ENCODE measurements around the gene GRM2.
A peak's percentile ranks its signal among the peaks of the same experiment; 100 is the strongest.

GRM2 gene

DNA sequence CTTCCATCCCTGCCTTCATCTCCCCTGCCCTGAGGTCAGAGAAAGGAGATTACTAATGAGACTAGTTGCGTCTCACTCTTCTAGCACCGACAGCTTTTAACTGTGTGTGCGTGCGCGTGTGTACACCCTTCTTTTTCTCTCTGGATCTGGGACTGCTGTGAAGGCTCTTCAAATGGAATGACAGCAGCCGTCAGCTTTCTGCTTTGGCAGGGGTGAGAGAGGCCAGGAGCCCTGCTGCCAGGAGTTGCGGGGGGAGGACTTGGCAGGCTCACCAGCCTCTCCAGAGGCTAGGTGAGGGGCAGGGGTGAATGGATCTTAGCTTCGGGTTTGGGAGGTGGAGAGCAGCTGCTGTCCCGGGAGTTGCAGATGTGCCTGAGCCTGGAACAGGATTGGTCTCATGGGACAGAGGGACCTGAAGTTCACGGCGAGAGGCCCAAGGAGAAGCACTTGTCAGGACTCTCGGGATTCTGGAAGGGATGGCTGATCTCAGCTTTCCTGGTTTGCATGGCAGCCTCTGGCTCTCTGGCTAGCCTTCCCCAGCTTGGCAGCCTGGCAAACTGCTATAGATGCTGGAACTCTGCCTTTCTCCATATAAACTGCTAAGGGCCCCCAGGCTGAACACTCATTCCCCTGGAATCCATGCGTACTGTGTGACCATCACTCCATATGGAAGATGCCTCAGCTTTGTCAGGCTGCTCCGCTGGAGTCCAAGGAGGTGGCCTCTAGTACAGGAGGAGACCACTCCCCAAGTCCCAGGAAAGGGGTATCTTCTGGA, 19.2 kb upstream of the GRM2 start:
- Histone ChIP-seq H3K27me3 (ENCODE audit: control insufficient read depth in 1 of 2, insufficient read depth in 2 of 2, low read length in 2 of 2) (no peaks in the 10 kb centered on the region), H3K9me3 (ENCODE audit: control insufficient read depth in 1 of 2, low read length in 2 of 2) (no peaks in the 10 kb centered on the region), H3K27ac (ENCODE audit: low read depth, low read length) (peak overlapping the region; percentile 28), H3K9ac (ENCODE audit: low read depth in 1 of 2, low read length in 2 of 2) (no peak overlapping the region), H3K4me1 (ENCODE audit: control insufficient read depth in 1 of 2, insufficient read depth in 2 of 2, low read length in 2 of 2) (peaks cover 9 to 12% of the 10 kb centered on the region in 2 donors), H3K4me3 (ENCODE audit: low read depth in 1 of 2, low read length in 2 of 2) (no peak overlapping the region), H3K36me3 (ENCODE audit: control insufficient read depth in 1 of 2, insufficient read depth in 2 of 2, low read length in 2 of 2) (peaks cover 28 to 79% of the 10 kb centered on the region in 2 donors)

DNA sequence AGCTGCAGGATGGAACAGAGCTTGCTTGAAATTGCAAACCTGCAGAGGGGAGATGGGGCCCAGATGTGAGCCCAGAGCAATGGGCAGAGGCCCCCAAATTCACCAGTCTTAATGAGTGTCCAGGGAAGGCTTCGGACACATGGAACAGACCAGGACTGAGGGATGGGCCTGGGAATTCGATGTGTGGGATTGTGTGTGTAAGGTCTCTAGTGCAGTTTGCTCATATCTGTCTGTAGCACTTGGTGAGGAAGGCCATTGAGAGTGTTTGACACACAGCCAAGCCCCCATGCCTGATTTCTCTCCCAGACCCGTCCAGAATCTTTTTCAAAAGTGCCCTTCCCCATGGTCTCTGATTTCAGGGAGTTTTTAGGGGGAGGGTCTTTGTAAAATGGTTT, 18.7 kb upstream of the GRM2 start:
- Histone ChIP-seq H3K4me3 (ENCODE audit: low read depth in 1 of 2, low read length in 2 of 2) (no peak overlapping the region), H3K9me3 (ENCODE audit: control insufficient read depth in 1 of 2, low read length in 2 of 2) (no peaks in the 10 kb centered on the region), H3K4me1 (ENCODE audit: control insufficient read depth in 1 of 2, insufficient read depth in 2 of 2, low read length in 2 of 2) (peaks cover 9 to 12% of the 10 kb centered on the region in 2 donors), H3K27ac (ENCODE audit: low read depth, low read length) (no peak overlapping the region), H3K36me3 (ENCODE audit: control insufficient read depth in 1 of 2, insufficient read depth in 2 of 2, low read length in 2 of 2) (peaks cover 26 to 81% of the 10 kb centered on the region in 2 donors), H3K27me3 (ENCODE audit: control insufficient read depth in 1 of 2, insufficient read depth in 2 of 2, low read length in 2 of 2) (no peaks in the 10 kb centered on the region), H3K9ac (ENCODE audit: low read depth in 1 of 2, low read length in 2 of 2) (no peak overlapping the region)

DNA sequence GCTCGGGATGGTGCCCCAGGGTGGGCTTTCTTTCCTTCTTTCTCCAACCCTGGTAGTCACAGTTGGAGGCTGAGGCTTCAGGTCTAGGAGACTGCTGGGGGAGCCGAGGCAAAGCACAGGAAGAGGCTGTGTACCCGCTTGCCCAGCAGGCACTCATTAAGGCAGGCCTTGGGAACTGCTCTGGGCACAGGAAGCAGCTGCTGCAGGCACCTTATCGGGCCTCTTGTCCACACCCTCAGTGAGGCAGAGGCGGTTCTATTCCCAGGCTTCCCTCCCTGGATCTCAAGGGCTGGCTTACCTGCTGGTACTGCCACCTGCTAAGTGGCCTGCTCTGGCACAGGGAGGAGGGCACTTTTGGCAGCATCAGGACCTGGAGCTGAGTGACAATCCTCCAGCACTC, 15.8 kb upstream of the GRM2 start:
- Histone ChIP-seq H3K9me3 (ENCODE audit: control insufficient read depth in 1 of 2, low read length in 2 of 2) (no peaks in the 10 kb centered on the region), H3K4me3 (ENCODE audit: low read depth in 1 of 2, low read length in 2 of 2) (no peak overlapping the region), H3K36me3 (ENCODE audit: control insufficient read depth in 1 of 2, insufficient read depth in 2 of 2, low read length in 2 of 2) (peaks cover 15 to 68% of the 10 kb centered on the region in 2 donors), H3K27me3 (ENCODE audit: control insufficient read depth in 1 of 2, insufficient read depth in 2 of 2, low read length in 2 of 2) (no peaks in the 10 kb centered on the region), H3K4me1 (ENCODE audit: control insufficient read depth in 1 of 2, insufficient read depth in 2 of 2, low read length in 2 of 2) (peaks cover 9 to 10% of the 10 kb centered on the region in 2 donors), H3K9ac (ENCODE audit: low read depth in 1 of 2, low read length in 2 of 2) (no peak overlapping the region), H3K27ac (ENCODE audit: low read depth, low read length) (no peak overlapping the region)

DNA sequence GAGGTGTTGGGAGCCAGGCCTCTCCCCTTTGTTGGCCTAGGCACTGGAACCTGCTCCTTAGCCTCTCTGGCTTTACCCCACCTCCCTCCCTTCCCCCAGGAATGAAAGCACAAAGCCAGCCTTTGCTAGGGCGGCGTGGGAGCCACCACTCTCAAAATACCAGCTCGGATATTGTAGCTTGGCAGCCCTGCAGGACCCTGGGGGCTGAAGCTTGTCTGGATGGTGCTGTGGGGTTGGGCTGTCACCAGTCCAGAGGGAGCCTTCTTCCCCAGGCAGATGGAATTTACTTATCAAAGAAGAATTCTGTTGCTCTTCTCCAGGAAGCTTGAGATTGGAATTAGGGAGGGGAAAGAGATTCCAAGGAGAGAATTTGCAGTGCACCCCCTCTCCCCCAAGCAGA, 14.9 kb upstream of the GRM2 start:
- Histone ChIP-seq H3K4me1 (ENCODE audit: control insufficient read depth in 1 of 2, insufficient read depth in 2 of 2, low read length in 2 of 2) (peaks cover 0 to 4% of the 10 kb centered on the region in 2 donors), H3K36me3 (ENCODE audit: control insufficient read depth in 1 of 2, insufficient read depth in 2 of 2, low read length in 2 of 2) (peaks cover 23 to 70% of the 10 kb centered on the region in 2 donors)

DNA sequence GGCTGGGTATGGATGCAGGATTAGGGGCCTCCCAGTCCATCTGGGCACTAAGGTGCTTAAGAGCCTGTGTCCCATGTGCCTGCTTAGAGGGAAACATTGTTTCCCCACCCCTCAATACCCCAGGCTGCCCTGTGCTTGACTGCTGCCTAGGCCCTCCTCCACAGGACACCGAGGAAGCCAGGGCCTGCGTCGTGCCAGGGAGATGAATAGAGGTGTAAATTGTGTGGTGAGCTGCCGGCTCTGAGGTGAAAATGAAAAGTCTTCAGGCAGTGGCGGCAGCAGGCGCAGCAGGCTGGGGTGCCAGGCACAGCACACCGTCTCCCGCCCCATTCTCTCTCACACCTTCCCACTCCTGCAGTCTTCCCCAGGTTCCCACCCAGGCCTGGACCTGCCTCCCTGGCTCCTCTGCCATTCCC, 13.9 kb upstream of the GRM2 start:
- no peak overlapping the region for H3K4me3 ChIP-seq (ENCODE audit: low read depth in 1 of 2, low read length in 2 of 2)
- no peak overlapping the region for H3K9ac ChIP-seq (ENCODE audit: low read depth in 1 of 2, low read length in 2 of 2)
- no peaks in the 10 kb centered on the region for H3K4me1 ChIP-seq (ENCODE audit: control insufficient read depth in 1 of 2, insufficient read depth in 2 of 2, low read length in 2 of 2)
- no peaks in the 10 kb centered on the region for H3K9me3 ChIP-seq (ENCODE audit: control insufficient read depth in 1 of 2, low read length in 2 of 2)
- H3K27ac ChIP-seq (ENCODE audit: low read depth, low read length) = no peak overlapping the region
- H3K27me3 ChIP-seq (ENCODE audit: control insufficient read depth in 1 of 2, insufficient read depth in 2 of 2, low read length in 2 of 2) = no peaks in the 10 kb centered on the region
- H3K36me3 ChIP-seq (ENCODE audit: control insufficient read depth in 1 of 2, insufficient read depth in 2 of 2, low read length in 2 of 2) = peaks cover 22 to 73% of the 10 kb centered on the region in 2 donors

More for the DNA sequence above, 14.9 kb upstream of the GRM2 start:
- Histone ChIP-seq H3K9me3 (ENCODE audit: control insufficient read depth in 1 of 2, low read length in 2 of 2) (no peaks in the 10 kb centered on the region), H3K4me3 (ENCODE audit: low read depth in 1 of 2, low read length in 2 of 2) (no peak overlapping the region), H3K9ac (ENCODE audit: low read depth in 1 of 2, low read length in 2 of 2) (no peak overlapping the region), H3K27ac (ENCODE audit: low read depth, low read length) (no peak overlapping the region), H3K27me3 (ENCODE audit: control insufficient read depth in 1 of 2, insufficient read depth in 2 of 2, low read length in 2 of 2) (no peaks in the 10 kb centered on the region)

DNA sequence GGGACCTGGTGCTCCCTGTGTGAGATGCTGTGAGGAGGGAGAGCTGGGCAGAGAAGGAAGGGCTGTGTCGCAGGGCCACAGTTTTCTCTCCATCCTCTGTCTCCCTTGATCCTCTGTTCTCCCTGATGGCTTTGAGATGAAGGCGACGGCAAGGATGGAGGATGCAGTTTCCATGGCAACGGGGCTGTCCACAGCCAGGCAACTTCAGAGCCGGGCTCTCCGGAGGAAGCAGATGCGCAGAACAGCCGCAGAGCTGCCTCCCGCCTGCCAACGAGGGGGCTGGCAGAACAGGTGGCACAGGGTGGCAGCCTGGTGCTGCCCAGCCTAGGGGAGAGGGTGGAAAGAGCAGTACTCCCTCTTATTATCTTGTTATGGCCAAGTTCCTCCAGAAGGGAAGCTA, 9.9 kb upstream of the GRM2 start:
- no peaks in the 10 kb centered on the region for H3K4me1 ChIP-seq (ENCODE audit: control insufficient read depth in 1 of 2, insufficient read depth in 2 of 2, low read length in 2 of 2)
- H3K36me3 ChIP-seq (ENCODE audit: control insufficient read depth in 1 of 2, insufficient read depth in 2 of 2, low read length in 2 of 2) = peaks cover 30 to 81% of the 10 kb centered on the region in 2 donors
- H3K27ac ChIP-seq (ENCODE audit: low read depth, low read length) = no peak overlapping the region
- H3K9ac ChIP-seq (ENCODE audit: low read depth in 1 of 2, low read length in 2 of 2) = no peak overlapping the region
- no peaks in the 10 kb centered on the region for H3K9me3 ChIP-seq (ENCODE audit: control insufficient read depth in 1 of 2, low read length in 2 of 2)
- no peak overlapping the region for H3K4me3 ChIP-seq (ENCODE audit: low read depth in 1 of 2, low read length in 2 of 2)
- H3K27me3 ChIP-seq (ENCODE audit: control insufficient read depth in 1 of 2, insufficient read depth in 2 of 2, low read length in 2 of 2) = no peaks in the 10 kb centered on the region

DNA sequence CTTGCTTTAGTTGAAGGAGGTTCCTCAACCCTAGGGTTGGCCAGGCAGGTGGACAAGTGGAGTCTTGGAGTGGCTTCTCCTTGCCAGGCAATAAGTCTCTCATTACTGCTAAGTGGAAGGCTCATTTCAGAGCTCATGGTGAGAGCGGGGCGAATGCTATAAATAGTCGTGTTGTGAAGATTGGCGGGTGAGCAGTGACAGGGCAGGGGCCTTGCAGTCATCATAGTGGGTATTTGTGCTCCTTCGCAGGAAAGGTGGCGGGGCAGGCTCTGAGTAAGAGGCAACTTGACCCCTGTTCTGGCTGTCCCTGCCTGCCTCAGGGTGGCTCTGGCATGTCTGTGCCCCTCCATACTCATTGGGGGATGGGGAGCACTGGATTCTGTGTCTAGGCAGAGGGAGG, 8.7 kb upstream of the GRM2 start:
- Histone ChIP-seq H3K36me3 (ENCODE audit: control insufficient read depth in 1 of 2, insufficient read depth in 2 of 2, low read length in 2 of 2) (peaks cover 29 to 83% of the 10 kb centered on the region in 2 donors), H3K9ac (ENCODE audit: low read depth in 1 of 2, low read length in 2 of 2) (no peak overlapping the region), H3K27ac (ENCODE audit: low read depth, low read length) (no peak overlapping the region), H3K9me3 (ENCODE audit: control insufficient read depth in 1 of 2, low read length in 2 of 2) (no peaks in the 10 kb centered on the region), H3K4me1 (ENCODE audit: control insufficient read depth in 1 of 2, insufficient read depth in 2 of 2, low read length in 2 of 2) (no peaks in the 10 kb centered on the region), H3K4me3 (ENCODE audit: low read depth in 1 of 2, low read length in 2 of 2) (no peak overlapping the region), H3K27me3 (ENCODE audit: control insufficient read depth in 1 of 2, insufficient read depth in 2 of 2, low read length in 2 of 2) (no peaks in the 10 kb centered on the region)

DNA sequence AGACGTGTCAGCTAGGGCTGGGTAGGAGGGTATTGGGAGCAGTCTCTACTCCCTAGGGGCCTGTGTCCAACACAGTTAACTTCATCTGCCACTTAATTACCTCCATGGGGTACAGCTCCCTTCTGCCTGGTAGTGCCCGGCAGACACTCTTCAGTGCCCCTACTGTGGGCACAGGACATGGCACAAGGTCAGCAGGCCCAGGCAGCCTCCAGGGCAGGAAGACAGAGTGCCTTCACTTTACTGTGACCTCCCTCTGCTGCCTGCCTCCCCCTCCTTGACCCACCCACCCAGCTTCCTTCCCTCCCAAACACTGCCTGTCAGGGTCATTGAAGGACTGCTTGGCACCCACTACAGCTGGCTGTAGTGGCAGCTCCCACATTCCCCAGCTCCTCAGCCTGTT, 6.5 kb upstream of the GRM2 start:
- Histone ChIP-seq H3K4me1 (ENCODE audit: control insufficient read depth in 1 of 2, insufficient read depth in 2 of 2, low read length in 2 of 2) (no peaks in the 10 kb centered on the region), H3K36me3 (ENCODE audit: control insufficient read depth in 1 of 2, insufficient read depth in 2 of 2, low read length in 2 of 2) (peaks cover 33 to 94% of the 10 kb centered on the region in 2 donors), H3K27me3 (ENCODE audit: control insufficient read depth in 1 of 2, insufficient read depth in 2 of 2, low read length in 2 of 2) (no peaks in the 10 kb centered on the region), H3K9ac (ENCODE audit: low read depth in 1 of 2, low read length in 2 of 2) (no peak overlapping the region), H3K4me3 (ENCODE audit: low read depth in 1 of 2, low read length in 2 of 2) (no peak overlapping the region), H3K9me3 (ENCODE audit: control insufficient read depth in 1 of 2, low read length in 2 of 2) (no peaks in the 10 kb centered on the region), H3K27ac (ENCODE audit: low read depth, low read length) (no peak overlapping the region)

DNA sequence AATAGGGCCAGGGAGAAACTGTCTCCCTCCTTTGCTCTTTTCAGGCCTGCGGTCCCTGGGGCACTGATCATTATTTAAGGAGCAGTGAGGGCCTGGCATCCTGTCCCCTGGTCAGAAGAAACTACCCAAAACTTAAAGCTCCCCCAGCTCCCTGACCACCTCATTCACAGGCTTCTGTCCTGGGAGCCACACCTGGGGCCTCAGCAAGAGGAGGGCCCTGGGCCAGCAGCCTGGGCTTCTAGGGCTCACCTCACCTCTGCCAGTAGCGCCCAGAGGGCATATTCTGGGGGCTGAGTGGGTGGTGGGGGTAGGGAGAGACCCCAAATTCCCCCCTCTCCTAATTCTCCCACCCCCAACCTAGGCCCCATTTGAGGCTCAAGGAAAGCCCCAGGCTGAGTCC, 4.7 kb upstream of the GRM2 start:
- peaks cover 22 to 81% of the 10 kb centered on the region in 2 donors for H3K36me3 ChIP-seq (ENCODE audit: control insufficient read depth in 1 of 2, insufficient read depth in 2 of 2, low read length in 2 of 2)
- H3K9me3 ChIP-seq (ENCODE audit: control insufficient read depth in 1 of 2, low read length in 2 of 2) = no peaks in the 10 kb centered on the region

DNA sequence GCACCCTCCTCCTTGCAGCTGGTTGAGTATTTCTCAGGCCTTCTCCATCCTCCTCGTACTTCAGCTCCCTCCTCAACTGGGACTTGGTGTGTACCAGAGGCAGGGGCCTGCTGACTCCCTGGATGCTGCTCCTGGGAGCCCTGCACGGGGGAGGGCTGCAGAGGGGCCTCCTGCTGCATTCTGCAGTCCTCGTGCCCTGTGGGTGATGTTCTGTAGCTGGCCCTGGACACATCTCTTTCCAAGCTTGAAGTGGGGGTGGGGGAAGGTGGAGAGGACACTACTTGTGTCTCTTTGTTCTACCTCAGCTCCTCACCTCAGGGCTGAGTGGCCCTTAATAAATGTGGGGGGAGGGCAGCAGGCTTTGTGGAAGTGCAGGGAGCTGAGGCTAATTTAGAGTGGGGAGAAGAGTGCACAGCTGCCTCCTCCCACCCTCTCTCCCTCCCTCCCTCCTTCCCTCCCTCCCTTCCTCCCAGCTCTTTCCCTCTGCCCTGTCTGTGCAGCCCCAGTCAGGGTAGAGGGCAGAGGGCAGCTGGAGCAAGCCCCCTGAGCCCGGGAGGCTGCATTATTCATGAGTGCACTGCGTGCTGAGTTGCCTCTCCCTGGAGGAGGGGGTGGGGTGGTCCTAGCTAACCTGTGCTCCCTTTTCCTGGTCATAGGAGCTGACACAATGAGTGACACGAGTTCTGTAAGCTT, 3.7 kb upstream of the GRM2 start:
- no peaks in the 10 kb centered on the region for H3K9me3 ChIP-seq (ENCODE audit: control insufficient read depth in 1 of 2, low read length in 2 of 2)
- no peak overlapping the region for H3K4me3 ChIP-seq (ENCODE audit: low read depth in 1 of 2, low read length in 2 of 2)
- no peak overlapping the region for H3K27ac ChIP-seq (ENCODE audit: low read depth, low read length)
- peaks cover 0 to 4% of the 10 kb centered on the region in 2 donors for H3K27me3 ChIP-seq (ENCODE audit: control insufficient read depth in 1 of 2, insufficient read depth in 2 of 2, low read length in 2 of 2)
- peaks cover 22 to 70% of the 10 kb centered on the region in 2 donors for H3K36me3 ChIP-seq (ENCODE audit: control insufficient read depth in 1 of 2, insufficient read depth in 2 of 2, low read length in 2 of 2)
- H3K9ac ChIP-seq (ENCODE audit: low read depth in 1 of 2, low read length in 2 of 2) = no peak overlapping the region
- no peaks in the 10 kb centered on the region for H3K4me1 ChIP-seq (ENCODE audit: control insufficient read depth in 1 of 2, insufficient read depth in 2 of 2, low read length in 2 of 2)

More for the DNA sequence above, 4.7 kb upstream of the GRM2 start:
- no peaks in the 10 kb centered on the region for H3K4me1 ChIP-seq (ENCODE audit: control insufficient read depth in 1 of 2, insufficient read depth in 2 of 2, low read length in 2 of 2)
- H3K27ac ChIP-seq (ENCODE audit: low read depth, low read length) = no peak overlapping the region
- H3K4me3 ChIP-seq (ENCODE audit: low read depth in 1 of 2, low read length in 2 of 2) = no peak overlapping the region
- no peak overlapping the region for H3K9ac ChIP-seq (ENCODE audit: low read depth in 1 of 2, low read length in 2 of 2)
- no peaks in the 10 kb centered on the region for H3K27me3 ChIP-seq (ENCODE audit: control insufficient read depth in 1 of 2, insufficient read depth in 2 of 2, low read length in 2 of 2)
